GM21825 (cell line): Measurements from ENCODE around the gene TMEM59L.
"Not testable (repeated sequence)": the region's sequence is repeated elsewhere in the genome, so short reads cannot be mapped to it uniquely, and the experiment has no call there.

Experiments
- ATAC-seq: cut with Tn5 transposase; IDR thresholded peaks from one replicate; pipeline ENCODE4 v1.9.1; 2021; ENCODE audit warnings: mild to moderate bottlenecking, moderate library complexity; ENCODE audit not compliant: unreplicated experiment

The TMEM59L gene

DNA sequence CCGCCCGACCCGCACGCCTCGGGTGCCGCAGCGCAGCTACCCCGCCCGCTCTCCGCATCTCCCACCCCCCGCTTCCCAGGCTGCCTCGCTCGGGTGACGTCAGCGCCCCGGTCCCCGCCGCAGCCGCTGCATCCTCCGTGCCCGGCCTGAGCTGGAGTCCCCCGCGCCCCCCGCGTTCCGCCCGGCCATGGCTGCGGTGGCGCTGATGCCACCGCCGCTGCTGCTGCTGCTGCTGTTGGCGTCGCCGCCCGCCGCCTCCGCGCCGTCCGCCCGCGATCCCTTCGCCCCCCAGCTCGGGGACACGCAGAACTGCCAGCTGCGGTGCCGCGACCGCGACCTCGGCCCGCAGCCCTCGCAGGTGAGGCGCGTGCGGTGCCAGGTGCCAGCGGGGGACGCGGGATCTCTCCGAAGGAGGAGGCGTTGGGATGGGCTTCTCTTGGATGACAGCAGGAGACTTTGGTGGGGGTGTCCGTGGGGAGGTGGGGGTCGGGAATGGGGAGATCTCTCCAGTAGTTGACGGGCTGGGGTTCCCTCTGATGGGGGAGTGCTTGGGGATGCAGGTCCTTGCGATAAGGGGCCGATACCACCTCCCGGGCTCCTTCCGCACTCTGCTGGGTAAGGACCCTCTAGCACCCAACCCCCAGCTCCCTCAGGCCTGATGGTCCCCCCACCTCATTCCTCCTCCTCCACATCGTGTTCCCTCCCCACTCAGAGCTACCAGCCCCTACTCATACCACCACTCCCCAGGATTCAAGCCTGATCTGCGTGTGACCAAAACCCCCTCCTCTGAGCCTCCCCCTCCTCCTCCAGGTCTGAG lies at the start of gene TMEM59L:
TMEM59L (plus strand) TSS at position 99 of the 817 bp plus-strand sequence; CDS start at position 188, 89 bp downstream.
- ATAC-seq = no peak

DNA sequence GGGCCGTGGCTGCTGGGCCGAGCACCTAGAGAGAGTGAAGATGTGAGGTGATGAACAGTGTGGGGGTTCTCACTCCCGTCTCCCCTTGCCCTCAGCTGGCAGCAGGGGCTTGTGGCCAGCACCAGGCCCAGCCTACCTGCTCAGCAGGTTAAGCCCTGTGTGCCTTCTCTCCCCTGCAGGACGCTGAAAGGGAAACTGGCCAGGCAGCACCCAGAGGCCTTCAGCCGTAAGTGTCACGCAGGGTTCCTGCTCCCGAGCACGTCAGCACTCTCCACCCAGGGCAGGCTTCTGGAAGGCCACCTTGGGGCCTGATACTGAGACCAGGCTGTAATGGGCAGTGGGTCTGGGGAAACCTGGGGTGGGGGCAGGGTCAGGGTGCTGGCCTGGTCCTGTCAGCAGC lies 45.7 kb upstream of the TMEM59L start:
- ATAC-seq = no peak

- no peak for ATAC-seq
Observed at GRCh38 chr19:18568367-18568766, 44.3 kb upstream of the TMEM59L start.

- peak; percentile 85 for ATAC-seq
Observed at GRCh38 chr19:18571564-18572344, 40.9 kb upstream of the TMEM59L start, which contains the start of gene UBA52. Gene UBA52 (plus strand): TSS chr19:18571857. CDS start chr19:18573301, 1,444 bp downstream.

DNA sequence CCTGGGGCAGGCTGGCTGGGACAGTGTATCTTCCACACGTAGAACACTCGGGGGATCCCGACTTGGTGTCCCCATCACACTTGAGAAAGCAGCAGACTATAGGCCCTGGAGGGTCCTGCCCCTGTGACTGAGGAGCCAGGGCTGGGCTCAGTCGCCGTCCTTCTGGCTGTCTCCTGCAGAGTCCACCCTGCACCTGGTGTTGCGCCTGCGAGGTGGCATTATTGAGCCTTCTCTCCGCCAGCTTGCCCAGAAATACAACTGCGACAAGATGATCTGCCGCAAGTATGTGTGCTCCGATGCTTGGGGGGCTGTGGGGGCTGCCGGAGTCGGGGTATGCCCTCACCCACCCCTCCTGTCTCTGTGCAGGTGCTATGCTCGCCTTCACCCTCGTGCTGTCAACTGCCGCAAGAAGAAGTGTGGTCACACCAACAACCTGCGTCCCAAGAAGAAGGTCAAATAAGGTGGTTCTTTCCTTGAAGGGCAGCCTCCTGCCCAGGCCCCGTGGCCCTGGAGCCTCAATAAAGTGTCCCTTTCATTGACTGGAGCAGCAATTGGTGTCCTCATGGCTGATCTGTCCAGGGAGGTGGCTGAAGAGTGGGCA lies 37.9 kb upstream of the TMEM59L start:
- ATAC-seq = no peak

- ATAC-seq = no peak
Observed at GRCh38 chr19:18576383-18576782, 36.3 kb upstream of the TMEM59L start.

DNA sequence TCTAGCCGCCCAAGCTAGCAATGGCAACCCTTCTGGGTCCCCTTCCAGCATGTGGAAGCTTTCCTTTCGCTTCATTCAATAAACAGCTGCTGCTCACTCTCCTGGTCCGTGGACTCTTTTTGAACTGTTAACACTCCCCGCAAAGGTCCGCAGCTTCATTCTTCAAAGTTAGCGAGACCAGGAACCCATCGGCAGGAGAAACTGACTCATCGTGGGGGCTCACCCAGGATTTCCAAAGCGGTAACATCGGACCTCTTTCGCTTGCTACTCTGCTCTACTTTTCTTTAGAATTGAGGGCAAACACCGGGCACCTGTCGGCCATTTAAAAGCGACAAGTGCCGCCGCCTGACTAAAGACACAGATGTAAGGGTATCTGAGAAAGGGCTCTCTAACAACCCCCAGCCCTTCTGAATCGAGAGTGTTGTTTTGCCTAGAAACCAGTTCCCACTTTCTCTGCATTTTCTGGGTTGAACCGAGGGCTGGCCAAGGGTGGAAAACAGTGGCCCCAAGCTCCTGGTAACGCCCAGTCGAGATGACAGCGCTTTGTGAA lies 35.2 kb upstream of the TMEM59L start:
- ATAC-seq = no peak

DNA sequence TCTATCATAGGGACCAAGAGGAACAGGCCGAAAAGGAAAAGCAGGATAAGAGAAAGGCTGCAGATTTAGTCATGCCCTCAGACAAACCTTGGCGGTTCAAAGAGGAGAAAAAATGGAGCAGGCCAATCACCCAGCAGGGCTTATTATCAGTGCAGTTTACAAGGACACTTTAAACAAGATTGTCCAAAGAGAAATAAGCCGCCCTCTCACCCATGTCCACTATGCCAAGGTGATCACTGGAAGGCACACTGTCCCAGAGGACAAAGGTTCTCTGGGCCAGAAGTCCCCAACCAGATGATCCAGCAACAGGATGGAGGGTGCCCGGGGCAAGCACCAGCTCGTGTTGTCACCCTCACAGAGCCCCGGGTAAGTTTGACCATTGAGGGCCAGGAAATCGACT lies 32.4 kb upstream of the TMEM59L start:
- no peak for ATAC-seq

GRCh38 chr19:18586306-18586705 lies 26.4 kb upstream of the TMEM59L start:
- no peak for ATAC-seq

DNA sequence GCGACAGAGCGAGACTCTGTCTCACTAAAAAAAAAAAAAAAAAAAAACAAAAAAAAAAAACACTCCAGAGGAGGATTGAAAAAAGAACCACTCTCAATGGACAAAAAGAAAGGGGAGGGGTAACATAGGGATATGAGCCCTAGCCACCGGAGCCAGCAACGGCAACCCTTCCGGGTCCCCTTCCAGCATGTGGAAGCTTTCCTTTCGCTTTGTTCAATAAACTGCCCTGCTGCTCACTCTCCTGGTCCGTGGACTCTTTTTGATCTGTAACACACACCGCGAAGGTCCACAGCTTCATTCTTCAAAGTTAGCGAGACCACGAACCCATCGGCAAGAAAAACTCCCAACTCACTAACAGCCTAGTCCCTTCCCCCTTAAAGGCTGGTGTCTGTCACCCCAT lies 25.1 kb upstream of the TMEM59L start:
- no peak for ATAC-seq

GRCh38 chr19:18587962-18588610 lies 24.6 kb upstream of the TMEM59L start:
- ATAC-seq = no peak

- peak; percentile 67 for ATAC-seq
Observed at GRCh38 chr19:18588611-18589379, 23.9 kb upstream of the TMEM59L start, which contains the start of gene REX1BD. Gene REX1BD (plus strand): TSS chr19:18588798. CDS start chr19:18588802, 4 bp downstream.

- peak; percentile 28 for ATAC-seq
Observed at GRCh38 chr19:18589380-18590272, 23.0 kb upstream of the TMEM59L start.

DNA sequence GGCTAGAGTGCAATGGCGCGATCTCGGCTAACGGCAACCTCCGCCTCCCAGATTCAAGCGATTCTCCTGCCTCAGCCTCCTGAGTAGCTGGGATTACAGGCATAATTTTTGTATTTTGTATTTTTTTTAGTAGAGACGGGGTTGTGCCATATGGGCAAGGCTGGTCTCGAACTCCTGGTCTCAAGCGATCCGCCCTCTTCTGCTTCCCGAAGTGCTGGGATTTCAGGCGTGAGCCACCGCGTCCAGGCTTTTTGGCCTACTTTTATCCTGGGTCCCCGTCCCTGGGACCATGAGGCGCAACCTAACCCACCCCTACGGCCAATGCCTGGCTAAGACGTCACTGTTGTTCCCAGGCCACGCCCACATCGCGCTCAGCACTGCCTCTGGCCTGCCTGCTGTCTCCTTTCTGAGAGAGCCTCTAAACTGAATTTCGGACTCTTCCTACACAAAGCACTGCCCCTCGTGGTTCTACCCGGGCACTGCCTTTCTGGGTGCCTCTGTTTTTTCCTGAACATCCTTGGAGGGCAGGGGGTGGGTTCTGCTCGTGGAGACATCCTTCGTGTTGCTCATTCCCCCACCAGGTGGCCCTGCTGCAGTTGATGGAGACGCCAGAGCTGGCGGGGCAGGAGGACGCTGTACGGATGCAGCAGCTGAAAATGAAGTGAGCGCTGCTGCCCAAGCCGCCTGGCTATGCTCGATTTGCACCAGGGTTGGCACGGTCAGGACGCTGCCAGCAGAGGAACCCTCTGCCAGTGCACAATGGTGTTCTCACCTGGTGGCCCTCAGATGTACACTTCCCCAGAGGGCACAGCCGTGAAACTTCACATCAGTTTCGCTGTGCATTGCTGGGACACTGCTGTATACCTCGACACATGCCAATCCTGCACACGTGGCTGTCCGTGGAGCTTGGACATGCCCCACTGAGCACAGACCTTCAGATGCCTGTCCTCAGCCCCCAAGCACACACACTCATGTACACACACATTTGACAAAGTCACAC lies 22.1 kb upstream of the TMEM59L start:
- ATAC-seq = no peak

- no peak for ATAC-seq
Observed at GRCh38 chr19:18591735-18592385, 20.8 kb upstream of the TMEM59L start.

DNA sequence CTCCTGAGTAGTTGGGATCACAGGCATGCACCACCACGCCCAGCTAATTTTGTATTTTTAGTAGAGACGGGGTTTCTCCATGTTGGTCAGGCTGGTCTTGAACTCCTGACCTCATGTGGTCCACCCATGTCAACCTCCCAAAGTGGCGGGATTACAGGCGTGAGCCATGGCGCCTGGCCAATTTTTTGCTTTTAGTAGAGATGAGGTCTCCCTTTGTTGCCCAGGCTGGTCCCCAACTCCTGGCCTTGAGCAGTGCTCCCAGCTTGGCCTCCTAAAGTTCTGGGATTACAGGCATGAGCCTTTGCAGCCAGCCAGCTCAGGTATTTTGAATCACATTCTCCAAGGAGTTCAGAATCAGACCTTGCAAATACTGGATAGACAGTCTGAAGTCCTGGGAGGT lies 19.9 kb upstream of the TMEM59L start:
- ATAC-seq = not testable (repeated sequence)
